Measurements from ENCODE around the gene TMEM203. TPM values are rescaled to one million over a fixed set of nuclear protein-coding genes. Genes with fewer than 3 reads are reported as not detected.

TMEM203 gene
- total and polyA plus RNA-seq, 2 of the 13 experiments (the other 11 are each of a cell fraction or from before 2014, with no cell fraction given): 23.4 to 36.7 TPM

- no peak for TF ChIP-seq USF2 (IDR thresholded peaks at IDR 0.05; ENCODE audit: low read depth, low read length)
- no peak for TF ChIP-seq USF2 (CRISPR knock-in tag; IDR thresholded peaks at IDR 0.05; ENCODE audit: borderline replicate concordance)
- peak; percentile 74 to 88 for TF ChIP-seq NR2F1 (CRISPR knock-in tag; IDR thresholded peaks at IDR 0.05)
- TF ChIP-seq ZFP41 (CRISPR knock-in tag; IDR thresholded peaks at IDR 0.05; ENCODE audit: borderline replicate concordance): peak; percentile 78; the same call in 1 of the 2 replicates
- no peak for TF ChIP-seq E2F1 (CRISPR knock-in tag; IDR thresholded peaks at IDR 0.05)
- peak; percentile 82; the same call in 1 of the 2 replicates for TF ChIP-seq KDM5B (CRISPR knock-in tag; IDR thresholded peaks at IDR 0.05; ENCODE audit: borderline replicate concordance)
- no peak for TF ChIP-seq ZNF747 (CRISPR knock-in tag; IDR thresholded peaks at IDR 0.05; ENCODE audit: borderline replicate concordance)
- no peak for TF ChIP-seq ZNF546 (CRISPR knock-in tag; conservative IDR thresholded peaks at IDR 0.05)
- TF ChIP-seq ARID5B (CRISPR knock-in tag; IDR thresholded peaks at IDR 0.05): peak; percentile 64
- TF ChIP-seq ZNF17 (CRISPR knock-in tag; IDR thresholded peaks at IDR 0.05): no peak
- peak; percentile 88 for TF ChIP-seq THAP11 (CRISPR knock-in tag; IDR thresholded peaks at IDR 0.05)
- peak; percentile 92 for TF ChIP-seq ZSCAN12 (CRISPR knock-in tag; IDR thresholded peaks at IDR 0.05)
- TF ChIP-seq THAP8 (CRISPR knock-in tag; IDR thresholded peaks at IDR 0.05; ENCODE audit: borderline replicate concordance): no peak
- no peak for TF ChIP-seq SOX6 (IDR thresholded peaks at IDR 0.05)
- TF ChIP-seq SOX6 (CRISPR knock-in tag; IDR thresholded peaks at IDR 0.05): peak; percentile 70; the same call in 1 of the 2 replicates
- peak; percentile 98 for TF ChIP-seq ZGPAT (CRISPR knock-in tag; IDR thresholded peaks at IDR 0.05)
Observed at GRCh38 chr9:137200311-137201204, 4.9 kb downstream of the TMEM203 start, which contains the start of gene TPRN (continued).
